HepG2 (cell line): ENCODE measurements around the gene PTPRE. TPM values are rescaled to one million over a fixed set of nuclear protein-coding genes. Genes with fewer than 3 reads are reported as not detected.

ENCODE experiments used
- ATAC-seq: fragments of 200-7000 bp; cut with Tn5 transposase; 3 replicates; pipeline ENCODE4 v1.9.1; 2020; ENCODE audit warnings: mild to moderate bottlenecking, moderate library complexity
- BruUV-seq: library from RNA; stranded (reverse); fragments of 400-500 nt; replicated peaks from 2 replicates; lab custom pipeline; 2021; lab: Mats Ljungman, UMichigan
- CTCF ChIA-PET: fragments of 300-600 bp; formaldehyde crosslinking; extraction: SDS; loops from one replicate; lab custom pipeline; 2021; ENCODE audit warnings: low total read pairs, inconsistent platforms, low intra/inter-chr PET ratio; lab: Yijun Ruan, JAX
- POLR2A ChIA-PET: fragments of 350-600 bp; sonication (Branson Sonifier 250); formaldehyde crosslinking; loops from one replicate; lab custom pipeline; 2020; ENCODE audit warnings: antibody characterized with exemption, inconsistent platforms; lab: Yijun Ruan, JAX
- DNase-seq: peaks from one replicate; pipeline ENCODE4 v3.0.0-alpha.2; 2015; ENCODE audit warnings: low spot score
- FAIRE-seq: peaks from 3 replicates; lab custom pipeline; 2011; peaks lifted over from hg19 to GRCh38; lab: Jason Lieb, UNC
- H2AFZ ChIP-seq: one replicate; pipeline ENCODE4 v1.6.1; 2011; ENCODE audit warnings: low read length, inconsistent platforms
- H3K27ac ChIP-seq: fragments of 300-600 bp; 3 replicates; pipeline ENCODE4 v1.8.0; 2011; ENCODE audit warnings: mixed run types, mild to moderate bottlenecking, mixed read lengths, low read length, inconsistent platforms; ENCODE audit not compliant: insufficient read depth; ENCODE audit errors: extremely low read length
- H3K27me3 ChIP-seq, 2 experiments: fragments of 200-600 bp in 1 of 2; 2 replicates in 1 of 2; 3 replicates in 1 of 2; pipeline versions ENCODE4 v1.6.0 to v1.8.0; 2011; ENCODE audit warnings: low read length in 2 of 2, mild to moderate bottlenecking in 2 of 2, moderate library complexity in 2 of 2, inconsistent platforms in 1 of 2; ENCODE audit not compliant: insufficient read depth in 2 of 2, control insufficient read depth in 1 of 2
- H3K36me3 ChIP-seq, 2 experiments: fragments of 200-600 bp in 1 of 2; replicated peaks in 1 of 2; 2 replicates in 1 of 2; 3 replicates in 1 of 2; pipeline versions ENCODE4 v1.5.1 to v1.8.0; 2011; ENCODE audit warnings: low read length in 2 of 2, inconsistent platforms in 1 of 2; ENCODE audit not compliant: insufficient read depth in 2 of 2, control insufficient read depth in 1 of 2
- H3K4me1 ChIP-seq: 2 replicates; pipeline ENCODE4 v1.5.1; 2012; ENCODE audit warnings: low read length, inconsistent platforms; ENCODE audit not compliant: insufficient read depth
- H3K4me2 ChIP-seq: 2 replicates; pipeline ENCODE4 v1.6.0; 2011; ENCODE audit warnings: low read depth, low read length, inconsistent platforms
- H3K4me3 ChIP-seq, 3 experiments: fragments of 200-600 bp in 1 of 3; sonication (generic), shearing (Covaris generic) in 1 of 3; replicated peaks in 1 of 3; 2 replicates each; pipeline ENCODE4 v1.5.1; 2011 to 2016; ENCODE audit warnings: low read length in 3 of 3, inconsistent platforms in 2 of 3, low read depth in 2 of 3, mild to moderate bottlenecking in 2 of 3, control low read depth in 1 of 3, mixed read lengths in 1 of 3; ENCODE audit not compliant: insufficient read depth in 1 of 3
- H3K79me2 ChIP-seq: one replicate; pipeline ENCODE4 v1.6.1; 2011; ENCODE audit warnings: low read length, inconsistent platforms; ENCODE audit not compliant: insufficient read depth
- H3K9ac ChIP-seq: 2 replicates; pipeline ENCODE4 v1.6.0; 2011; ENCODE audit warnings: mild to moderate bottlenecking, low read depth, low read length, inconsistent platforms; ENCODE audit not compliant: insufficient read depth
- H3K9me3 ChIP-seq: 2 replicates; pipeline ENCODE4 v1.5.1; 2012; ENCODE audit warnings: mild to moderate bottlenecking, low read length
- H4K20me1 ChIP-seq: 2 replicates; pipeline ENCODE4 v1.6.0; 2011; ENCODE audit warnings: inconsistent platforms, mild to moderate bottlenecking, low read length, moderate library complexity; ENCODE audit not compliant: insufficient read depth
- MLXIP ChIP-seq: sonication (generic); formaldehyde crosslinking; IDR thresholded peaks from 2 replicates; pipeline ENCODE4 v1.9.0; 2021; ENCODE audit warnings: missing genetic modification reagents, borderline replicate concordance
- TRIM24 ChIP-seq: sonication (generic); formaldehyde crosslinking; IDR thresholded peaks from 2 replicates; pipeline ENCODE4 v1.8.0; 2022; ENCODE audit warnings: mild to moderate bottlenecking, missing genetic modification reagents
- ZNF567 ChIP-seq: sonication (generic); formaldehyde crosslinking; IDR thresholded peaks from 2 replicates; pipeline ENCODE4 v1.8.1; 2023; ENCODE audit warnings: mild to moderate bottlenecking, missing genetic modification reagents, borderline replicate concordance
- ZNF605 ChIP-seq: sonication (generic); formaldehyde crosslinking; IDR thresholded peaks from 2 replicates; pipeline ENCODE4 v1.8.0; 2022; ENCODE audit warnings: mild to moderate bottlenecking, missing genetic modification reagents
- ZSCAN5A ChIP-seq: sonication (generic); formaldehyde crosslinking; IDR thresholded peaks from 2 replicates; pipeline ENCODE4 v1.8.0; 2022; ENCODE audit warnings: mild to moderate bottlenecking, missing genetic modification reagents, borderline replicate concordance
- WGBS: methylation state at CpG from one replicate; pipeline ENCODE4 v1.1.6; 2017; ENCODE audit warnings: low lambda C conversion rate; 5-methylcytosine and 5-hydroxymethylcytosine counted together
- in situ Hi-C: cut with HindIII; loops from 2 replicates; pipeline ENCODE4 v1.10.0; 2017; ENCODE audit warnings: low pct_unique_long_range_greater_than_20kb; ENCODE audit not compliant: extremely low pct_ligation_motif_present
- intact Hi-C: fragments of 100-400 bp; cut with micrococcal nuclease; formaldehyde crosslinking; loops from one replicate; pipeline ENCODE4 v1.10.0; 2022; ENCODE audit not compliant: unreplicated experiment
- polyA plus RNA-seq, 8 experiments: library from polyadenylated mRNA; depleted of rRNA in 3 of 8; stranded (reverse) in 7 of 8; unstranded in 1 of 8; fragments of >200 nt; fragmentation: Illumina TruSeq in 4 of 8; extraction: Trizol in 4 of 8; gene quantifications; 2 replicates each; pipeline versions ENCODE4 v1.2.1 to v1.2.3, GENCODE V29; 2011 to 2016; ENCODE audit warnings: low read depth in 4 of 8, missing spikeins in 1 of 8, mixed read lengths in 1 of 8; ENCODE audit not compliant: insufficient read depth in 1 of 8
- total RNA-seq, 5 experiments: library from RNA; depleted of rRNA; stranded (reverse); fragments of >200 nt; fragmentation: Illumina TruSeq; extraction: Trizol; gene quantifications; 2 replicates each; pipeline ENCODE4 v1.2.3, GENCODE V29; 2016; ENCODE audit warnings: low read depth in 1 of 5
- TF ChIP-seq, protein P1 (sequence below): IDR thresholded peaks from 2 replicates; pipeline ENCODE4 v1.6.1; 2016; ENCODE audit warnings: low read depth

The PTPRE gene
- total and polyA plus RNA-seq, 2 of the 13 experiments (the other 11 are each of a cell fraction or from before 2014, with no cell fraction given): 0.01 to 0.02 TPM

GRCh38 chr10:128103229-128103714 is 196.4 kb downstream of the PTPRE start:
- BruUV-seq: no TSS peak
- CTCF ChIA-PET: no interaction called here
- POLR2A ChIA-PET: no interaction called here
- peaks cover 41 to 94% of the 10 kb centered on the region in 2 experiments for H3K36me3 ChIP-seq
- H3K4me1 ChIP-seq: no peaks in the 10 kb centered on the region
- no peaks in the 10 kb centered on the region for H3K79me2 ChIP-seq
- no peak for DNase-seq
- H3K9ac ChIP-seq: no peak overlapping the region
- intact Hi-C loops (no loop called here), in situ Hi-C loops (no loop called here)
- no peak for FAIRE-seq
- H3K9me3 ChIP-seq: no peaks in the 10 kb centered on the region
- TF ChIP-seq, protein P1, sequence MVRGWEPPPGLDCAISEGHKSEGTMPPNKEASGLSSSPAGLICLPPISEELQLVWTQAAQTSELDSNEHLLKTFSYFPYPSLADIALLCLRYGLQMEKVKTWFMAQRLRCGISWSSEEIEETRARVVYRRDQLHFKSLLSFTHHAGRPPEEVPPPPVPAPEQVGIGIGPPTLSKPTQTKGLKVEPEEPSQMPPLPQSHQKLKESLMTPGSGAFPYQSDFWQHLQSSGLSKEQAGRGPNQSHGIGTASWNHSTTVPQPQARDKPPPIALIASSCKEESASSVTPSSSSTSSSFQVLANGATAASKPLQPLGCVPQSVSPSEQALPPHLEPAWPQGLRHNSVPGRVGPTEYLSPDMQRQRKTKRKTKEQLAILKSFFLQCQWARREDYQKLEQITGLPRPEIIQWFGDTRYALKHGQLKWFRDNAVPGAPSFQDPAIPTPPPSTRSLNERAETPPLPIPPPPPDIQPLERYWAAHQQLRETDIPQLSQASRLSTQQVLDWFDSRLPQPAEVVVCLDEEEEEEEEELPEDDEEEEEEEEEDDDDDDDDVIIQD: no peak
- TF ChIP-seq ZNF567 (CRISPR knock-in tag) (no peak), MLXIP (CRISPR knock-in tag) (no peak), ZNF605 (CRISPR knock-in tag) (no peak), ZSCAN5A (no peak), TRIM24 (no peak)
- 97% methylated on average over 8 of the region's 8 CpGs for WGBS
- no peak overlapping the region for H3K4me2 ChIP-seq
- H4K20me1 ChIP-seq: no peaks in the 10 kb centered on the region
- no peak overlapping the region for H3K4me3 ChIP-seq
- ATAC-seq: no peak
- H3K27ac ChIP-seq: no peak overlapping the region
- H3K27me3 ChIP-seq: no peaks in the 10 kb centered on the region
- H2AFZ ChIP-seq: no peak overlapping the region
